Suppressor macrophage treated with lipopolysaccharide for 4 hours (primary cell): ENCODE measurements around the gene CMIP.

ENCODE experiments used
- DNase-seq: peaks from one replicate; pipeline ENCODE4 v3.0.0-alpha.2; 2020

The CMIP gene

DNA sequence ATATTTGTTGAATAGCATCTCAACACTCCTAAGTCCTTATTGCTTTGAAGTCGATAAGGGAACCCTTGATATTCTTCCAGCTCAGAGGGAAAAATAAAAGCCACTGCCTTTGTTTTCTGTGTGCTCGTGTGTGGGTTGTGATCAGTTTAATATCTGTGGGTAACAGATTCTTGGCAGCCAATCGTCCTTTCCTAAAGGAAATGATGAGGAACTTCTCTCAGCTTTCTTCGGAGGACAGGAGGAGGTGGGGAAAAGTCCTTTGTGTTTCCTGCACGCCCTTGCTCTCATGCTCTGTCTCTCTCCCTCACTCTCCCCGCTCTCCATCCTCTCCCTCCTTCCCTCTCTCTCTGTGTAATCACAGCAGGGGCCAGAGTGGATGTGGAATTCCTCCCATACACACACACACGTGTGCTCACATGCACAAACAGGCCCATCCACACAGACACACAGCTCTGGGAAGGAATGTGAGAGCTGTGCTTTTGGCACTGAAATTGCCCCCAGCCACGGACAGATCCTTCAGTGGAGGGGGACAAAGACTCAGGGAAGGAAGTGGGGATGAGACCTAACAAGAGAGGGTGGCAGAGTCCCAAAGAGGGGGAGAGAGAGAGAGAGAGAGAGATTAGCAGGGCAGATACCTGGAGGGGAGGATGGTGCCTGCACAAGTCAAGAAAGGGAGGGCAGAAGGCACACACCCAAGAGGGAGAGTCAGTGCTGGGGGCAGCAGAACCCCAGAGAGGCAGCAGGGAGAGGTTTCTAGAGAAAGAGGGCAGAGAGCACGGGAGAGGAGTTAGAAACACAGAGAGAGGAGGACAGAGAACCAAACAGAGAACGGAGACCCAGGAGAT lies 250.9 kb downstream of the CMIP start:
- DNase-seq: no peak

- no peak for DNase-seq
Measured at GRCh38 chr16:81696166-81696960, 251.8 kb downstream of the CMIP start.

DNA sequence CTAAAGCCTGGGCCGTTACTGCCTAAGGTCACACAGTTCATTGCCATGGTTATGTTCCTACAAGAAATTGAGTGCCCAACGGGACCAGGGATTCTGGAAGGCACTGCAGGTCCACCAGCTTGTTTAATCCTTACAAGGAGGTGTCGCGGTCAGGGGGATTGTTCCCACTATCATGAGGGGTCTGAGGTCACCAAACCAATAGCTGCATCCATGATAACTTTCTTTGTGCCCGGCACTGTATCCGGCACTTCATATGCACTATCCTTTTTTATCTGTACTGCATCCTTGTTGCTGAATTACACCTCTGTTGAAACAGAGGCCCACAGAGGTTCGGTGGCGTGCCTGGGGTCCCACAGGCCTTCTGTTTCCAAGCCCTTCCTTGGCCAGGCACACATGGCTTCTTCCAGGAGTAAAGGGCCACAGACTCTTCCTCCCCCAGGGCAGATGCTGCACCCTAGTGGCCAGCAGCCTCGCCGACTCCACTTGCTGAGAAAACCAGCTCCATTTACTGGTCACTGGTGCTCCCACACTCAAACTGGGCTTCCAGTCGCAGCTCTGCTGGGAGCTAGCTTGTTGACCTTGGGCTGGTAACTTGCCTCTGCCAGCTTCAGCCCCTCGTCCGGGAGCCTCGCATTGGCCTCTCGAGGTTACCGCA lies 252.5 kb downstream of the CMIP start:
- peak; percentile 62 for DNase-seq

DNA sequence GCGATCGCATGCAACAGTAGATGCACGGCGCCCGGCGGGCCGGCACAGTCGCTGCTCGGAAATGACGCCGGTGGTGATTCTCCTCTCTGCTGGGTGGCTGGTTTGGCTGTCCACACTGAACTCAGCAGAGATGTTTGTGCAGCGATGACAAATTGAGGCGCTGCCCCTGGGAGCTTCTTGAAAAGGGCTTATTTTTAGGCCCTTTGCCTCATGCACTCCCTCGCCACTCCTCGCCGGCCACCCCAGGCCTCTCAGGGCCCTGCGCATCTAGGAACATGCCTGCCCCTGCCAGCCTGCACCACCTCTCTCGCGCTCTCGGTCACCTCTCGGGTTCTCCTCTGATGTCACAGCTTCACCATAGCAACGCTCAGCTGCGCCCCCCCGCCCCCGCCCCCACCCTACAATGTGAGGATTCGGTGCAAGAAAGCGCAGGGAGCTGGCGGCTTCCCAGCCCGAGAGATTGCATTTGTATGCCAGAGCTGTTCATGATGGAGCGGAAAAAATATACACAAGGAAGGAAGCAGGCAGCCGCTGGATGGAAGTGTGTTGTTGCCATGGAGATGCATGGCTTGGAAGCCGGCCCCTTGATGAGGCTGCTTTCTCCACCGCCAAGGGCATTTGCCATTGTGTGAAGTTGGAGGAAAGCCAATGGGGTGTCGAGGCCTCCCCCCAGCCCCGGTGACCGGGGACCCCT lies 253.2 kb downstream of the CMIP start:
- no peak for DNase-seq

GRCh38 chr16:81698310-81698641 lies 253.7 kb downstream of the CMIP start:
- no peak for DNase-seq

- no peak for DNase-seq
Measured at GRCh38 chr16:81699596-81699995, 255.0 kb downstream of the CMIP start.

DNA sequence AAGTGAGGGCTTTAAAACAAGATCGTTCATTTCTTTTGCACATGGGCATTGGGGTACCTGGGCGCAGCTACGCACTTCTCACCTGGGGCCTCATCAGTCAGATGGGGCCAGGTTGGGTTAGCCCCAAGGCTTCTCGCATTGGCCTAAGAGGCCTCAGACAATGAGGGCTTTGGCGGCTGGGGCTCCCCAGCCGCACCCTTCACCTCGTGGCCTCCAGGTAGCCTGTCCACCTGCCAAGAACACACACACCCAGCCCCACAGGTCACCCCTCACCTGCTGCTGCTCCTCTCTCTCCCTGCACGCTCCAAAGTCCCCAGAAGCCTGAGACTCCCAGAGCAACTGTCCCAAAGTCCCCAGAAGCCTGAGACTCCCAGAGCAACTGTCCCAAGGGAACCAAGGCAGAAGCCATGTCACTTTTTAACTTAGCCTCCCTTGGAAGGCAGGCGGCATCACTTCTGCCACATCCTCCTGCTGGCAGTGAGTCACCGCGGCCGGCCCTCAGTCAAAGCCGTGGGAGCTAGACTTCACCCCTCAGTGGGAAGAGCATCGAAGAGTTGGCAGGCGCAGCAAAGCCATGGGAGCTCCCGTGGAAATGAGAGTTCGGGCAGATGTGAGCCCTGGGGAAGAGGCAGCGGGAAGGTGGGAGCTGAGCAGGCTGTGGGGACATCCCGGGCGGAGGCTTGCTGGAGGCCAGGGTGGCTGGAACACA lies 255.6 kb downstream of the CMIP start:
- DNase-seq: no peak

GRCh38 chr16:81700780-81701165 lies 256.2 kb downstream of the CMIP start:
- no peak for DNase-seq

DNA sequence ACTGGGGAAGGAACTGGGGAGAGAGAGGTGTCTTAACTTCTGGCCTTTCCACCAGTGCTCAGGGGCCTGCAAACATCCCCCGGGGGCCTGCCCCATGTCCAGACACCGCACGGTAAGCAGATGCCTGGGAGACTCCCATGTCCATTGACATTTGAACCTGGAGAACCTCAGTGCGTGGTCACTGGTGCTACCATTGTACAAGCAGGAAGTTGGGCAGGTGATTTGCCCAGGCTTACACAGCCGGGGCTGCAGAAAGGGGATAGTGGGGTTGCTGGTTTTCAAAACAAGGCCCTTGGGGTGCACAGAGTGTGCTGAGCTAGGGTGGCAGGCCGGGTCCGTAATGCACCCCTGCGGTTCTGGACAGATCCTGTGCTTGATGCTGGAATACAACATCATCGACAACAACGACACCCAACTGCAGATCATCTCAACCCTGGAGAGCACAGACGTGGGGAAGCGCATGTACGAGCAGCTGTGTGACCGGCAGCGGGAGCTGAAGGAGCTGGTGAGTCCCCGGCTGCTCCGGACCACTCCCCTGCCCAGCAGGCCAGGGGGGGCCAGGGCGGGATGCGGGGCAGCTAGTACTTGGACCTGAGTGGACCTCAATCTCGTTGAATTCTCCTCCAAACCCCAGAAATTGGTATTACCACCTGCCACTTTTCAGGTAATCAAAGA lies 256.8 kb downstream of the CMIP start:
- no peak for DNase-seq

DNA sequence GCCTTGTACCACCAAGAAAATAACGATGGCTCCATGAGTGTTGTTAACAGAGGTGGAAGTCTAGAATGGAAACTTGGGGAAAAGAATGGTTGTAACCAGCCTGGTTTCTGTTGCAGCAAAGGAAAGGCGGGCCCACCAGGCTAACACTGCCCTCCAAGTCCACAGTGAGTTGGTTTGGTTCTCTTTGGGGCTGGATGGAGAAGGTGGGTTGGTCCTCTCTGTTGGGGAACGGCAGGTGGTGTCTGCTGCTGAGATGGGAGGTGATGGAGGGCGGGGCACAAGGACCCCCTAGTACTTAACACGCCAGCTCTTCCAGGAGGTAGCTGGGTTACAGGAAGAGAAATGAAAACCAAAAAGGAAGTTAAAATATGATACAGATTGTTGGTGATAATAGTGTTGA lies 257.9 kb downstream of the CMIP start:
- no peak for DNase-seq

- DNase-seq: no peak
Measured at GRCh38 chr16:81703177-81704155, 258.9 kb downstream of the CMIP start.

DNA sequence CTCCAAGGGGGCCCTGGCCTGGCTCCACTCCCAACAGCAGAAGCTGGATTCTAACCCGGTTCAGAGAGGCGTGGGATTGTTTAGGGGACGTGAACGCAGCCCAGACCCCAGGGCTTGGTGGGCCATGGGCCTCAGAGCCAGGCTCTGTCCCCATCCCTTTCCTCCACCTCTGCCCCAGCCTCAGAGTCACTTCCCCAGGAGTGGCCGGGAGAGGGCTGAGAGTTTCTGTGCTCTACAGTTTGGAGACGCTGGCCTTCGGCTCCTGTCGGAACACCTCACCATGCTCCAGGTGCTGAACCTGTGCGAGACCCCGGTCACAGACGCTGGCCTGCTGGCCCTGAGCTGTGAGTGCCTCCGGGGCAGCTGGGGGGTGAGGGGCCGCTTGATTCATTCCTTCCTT lies 260.7 kb downstream of the CMIP start:
- DNase-seq: no peak

- DNase-seq: no peak
Measured at GRCh38 chr16:81706327-81707295, 262.0 kb downstream of the CMIP start.

- no peak for DNase-seq
Measured at GRCh38 chr16:81707411-81708265, 263.0 kb downstream of the CMIP start.

- DNase-seq: no peak
Measured at GRCh38 chr16:81708266-81709015, 263.8 kb downstream of the CMIP start.

DNA sequence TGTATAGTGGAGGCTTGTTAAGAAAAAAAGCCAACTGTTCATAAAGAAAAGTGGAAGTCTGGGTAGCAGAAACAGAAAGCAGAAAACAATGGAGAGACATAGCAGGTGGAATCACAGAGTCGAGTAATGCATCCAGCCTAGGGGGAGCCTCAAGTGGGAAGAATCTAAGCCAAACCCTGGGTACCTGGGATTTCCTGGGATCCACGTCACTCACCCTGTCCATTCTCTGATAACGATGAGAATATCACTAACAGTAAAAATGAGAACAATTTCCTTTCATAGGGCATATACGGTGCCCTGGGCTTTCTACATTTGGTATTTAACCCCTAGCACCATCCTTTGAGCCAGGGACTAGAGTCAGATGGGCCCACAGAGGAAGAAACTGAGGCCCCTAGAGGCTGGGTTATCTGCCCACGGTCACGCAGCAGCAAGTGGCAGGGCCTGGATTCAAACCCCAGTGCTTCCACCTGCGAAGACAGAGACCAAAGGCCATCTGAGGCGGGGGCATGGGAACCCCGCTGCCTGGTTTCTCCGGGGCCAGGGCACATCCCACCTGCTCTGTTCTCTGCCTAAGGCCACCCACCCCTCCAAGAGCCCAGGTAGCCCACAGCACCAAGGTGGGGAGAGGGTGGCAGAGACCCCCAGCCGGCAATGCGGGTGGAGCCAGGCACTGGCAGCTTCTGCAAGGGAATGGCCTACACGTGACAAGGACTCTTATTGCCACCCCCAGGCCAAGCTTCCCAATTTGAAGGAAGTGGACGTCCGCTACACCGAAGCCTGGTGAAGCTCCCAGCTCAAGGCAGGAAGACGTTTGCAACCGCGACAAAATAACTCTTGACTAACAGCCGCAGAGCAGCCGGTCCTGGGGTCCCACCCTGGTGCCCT lies 264.6 kb downstream of the CMIP start:
- DNase-seq: no peak

DNA sequence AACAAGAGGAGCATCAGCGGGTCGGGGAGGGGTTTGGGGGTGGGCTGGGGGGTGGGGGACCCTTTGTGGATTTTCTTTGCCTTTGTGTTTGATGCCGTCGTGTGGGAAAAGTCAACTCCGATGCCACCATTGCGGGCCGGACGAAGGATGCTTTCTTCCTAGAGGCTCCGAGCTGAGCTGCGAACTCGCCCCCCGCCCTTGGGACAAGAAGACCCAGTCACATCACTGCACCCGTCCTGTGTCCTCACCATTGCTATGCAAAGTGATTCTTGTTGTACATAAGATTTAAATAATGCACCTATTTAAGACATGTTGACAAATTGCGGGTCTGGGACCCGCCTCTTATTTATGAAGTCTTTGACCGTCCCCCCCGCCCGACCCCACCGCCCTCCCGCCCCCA lies 265.4 kb downstream of the CMIP start:
- DNase-seq: no peak
